GM23338 (cell line): ENCODE results near the gene ACSL6. TPM values are rescaled to one million over a fixed set of nuclear protein-coding genes. Genes with fewer than 3 reads are reported as not detected.

Experiments used
- ATAC-seq: fragments of 200-7000 bp; cut with Tn5 transposase; 3 replicates; pipeline ENCODE4 v1.9.1; 2020
- DNase-seq: peaks from one replicate; pipeline ENCODE4 v3.0.0-alpha.2; 2015; ENCODE audit warnings: low spot score
- H2AFZ ChIP-seq: fragments of 200-600 bp; sonication (generic); 2 replicates; pipeline ENCODE4 v1.8.0; 2016; ENCODE audit warnings: antibody characterized with exemption, mild to moderate bottlenecking, moderate library complexity
- H3F3A ChIP-seq: fragments of 200-600 bp; sonication (generic); replicated peaks from 2 replicates; pipeline ENCODE4 v1.8.0; 2017; ENCODE audit warnings: antibody characterized with exemption, mixed run types, low read depth
- H3K27ac ChIP-seq: fragments of 200-600 bp; sonication (generic); 2 replicates; pipeline ENCODE4 v1.6.1; 2016; ENCODE audit warnings: low read depth
- H3K27me3 ChIP-seq: fragments of 200-600 bp; sonication (generic); 2 replicates; pipeline ENCODE4 v1.8.0; 2016; ENCODE audit warnings: mild to moderate bottlenecking, mixed run types, moderate library complexity; ENCODE audit not compliant: insufficient read depth
- H3K36me3 ChIP-seq: fragments of 200-600 bp; sonication (generic); 2 replicates; pipeline ENCODE4 v1.8.0; 2016; ENCODE audit warnings: mild to moderate bottlenecking; ENCODE audit not compliant: insufficient read depth
- H3K4me1 ChIP-seq: fragments of 200-600 bp; sonication (generic); 2 replicates; pipeline ENCODE4 v1.8.0; 2016; ENCODE audit warnings: mild to moderate bottlenecking, moderate library complexity; ENCODE audit not compliant: insufficient read depth
- H3K4me2 ChIP-seq: fragments of 200-600 bp; sonication (generic); 2 replicates; pipeline ENCODE4 v1.7.1; 2017; ENCODE audit warnings: mixed run types
- H3K4me3 ChIP-seq: fragments of 200-600 bp; sonication (generic); 2 replicates; pipeline ENCODE4 v1.6.1; 2016; ENCODE audit warnings: mixed run types
- H3K79me2 ChIP-seq: fragments of 200-600 bp; sonication (generic); replicated peaks from 2 replicates; pipeline ENCODE4 v1.8.0; 2017; ENCODE audit warnings: mild to moderate bottlenecking; ENCODE audit not compliant: insufficient read depth
- H3K9me2 ChIP-seq: fragments of 200-600 bp; sonication (generic); 2 replicates; pipeline ENCODE4 v1.8.0; 2017; ENCODE audit not compliant: insufficient read depth
- H4K20me1 ChIP-seq: fragments of 200-600 bp; sonication (generic); replicated peaks from 2 replicates; pipeline ENCODE4 v1.8.0; 2017; ENCODE audit warnings: mild to moderate bottlenecking; ENCODE audit not compliant: insufficient read depth
- H3K27ac Mint-ChIP-seq: 2 replicates; pipeline ENCODE4 v1.8.0; 2020; ENCODE audit warnings: inconsistent platforms, mild to moderate bottlenecking, moderate library complexity, mixed read lengths
- H3K27me3 Mint-ChIP-seq: 3 replicates; pipeline ENCODE4 v1.8.0; 2022; ENCODE audit warnings: low read depth, mild to moderate bottlenecking, moderate library complexity, mixed read lengths, inconsistent platforms; ENCODE audit not compliant: insufficient read depth, poor library complexity
- H3K36me3 Mint-ChIP-seq: 3 replicates; pipeline ENCODE4 v1.8.0; 2021; ENCODE audit warnings: low read depth, mild to moderate bottlenecking, inconsistent platforms, moderate library complexity, mixed read lengths
- H3K4me1 Mint-ChIP-seq: 3 replicates; pipeline ENCODE4 v1.8.0; 2020; ENCODE audit warnings: mild to moderate bottlenecking, inconsistent platforms, mixed read lengths
- H3K4me3 Mint-ChIP-seq: 3 replicates; pipeline ENCODE4 v1.8.0; 2021; ENCODE audit warnings: moderate library complexity, mild to moderate bottlenecking, inconsistent platforms, mixed read lengths
- H3K9me3 Mint-ChIP-seq: 3 replicates; pipeline ENCODE4 v1.8.0; 2020; ENCODE audit warnings: moderate library complexity, mild to moderate bottlenecking, inconsistent platforms, mixed read lengths
- CREB1 ChIP-seq: fragments of 250-450 bp; sonication (Bioruptor Pico); IDR thresholded peaks from 2 replicates; pipeline ENCODE4 v1.5.0; 2020; ENCODE audit warnings: low read depth, mild to moderate bottlenecking, moderate library complexity
- EZH2phosphoT487 ChIP-seq: fragments of 200-600 bp; sonication (generic); IDR thresholded peaks from one replicate; pipeline ENCODE4 v1.8.1; 2018; ENCODE audit warnings: antibody characterized with exemption; ENCODE audit not compliant: unreplicated experiment
- JUNB ChIP-seq: IDR thresholded peaks from one replicate; pipeline ENCODE4 v1.6.1; 2016; ENCODE audit warnings: antibody characterized with exemption; ENCODE audit not compliant: unreplicated experiment
- ZNF114 ChIP-seq: fragments of 250-450 bp; sonication (Bioruptor Pico); IDR thresholded peaks from 2 replicates; pipeline ENCODE4 v1.5.0; 2020; ENCODE audit warnings: mild to moderate bottlenecking, moderate library complexity
- polyA plus RNA-seq: library from polyadenylated mRNA; unstranded; fragments of >200 nt; fragmentation: Nextera tagmentation; extraction: Ambion mirVana; gene quantifications from 2 replicates; pipeline ENCODE4 v1.2.1, GENCODE V29; 2016
- total RNA-seq: library from RNA; depleted of rRNA; stranded (reverse); fragments of >200 nt; shearing (Covaris generic); gene quantifications from 2 replicates; pipeline ENCODE4 v1.2.3, GENCODE V29; 2014
- TF ChIP-seq, protein P1 (sequence below): IDR thresholded peaks from 2 replicates; pipeline ENCODE4 v1.6.1; 2016; ENCODE audit warnings: antibody characterized with exemption
- TF ChIP-seq, protein P2 (sequence below): fragments of 250-450 bp; sonication (Bioruptor Pico); IDR thresholded peaks from 2 replicates; pipeline ENCODE4 v1.5.0; 2020; ENCODE audit warnings: mild to moderate bottlenecking, moderate library complexity
- TF ChIP-seq, protein P3 (sequence below), 2 experiments: fragments of 200-600 bp in 1 of 2; sonication (generic) in 1 of 2; conservative IDR thresholded peaks; 2 replicates each; pipeline versions ENCODE4 v1.5.1 to v1.6.1; 2016 to 2017; ENCODE audit warnings: antibody characterized with exemption in 2 of 2, low read depth in 2 of 2, mild to moderate bottlenecking in 2 of 2, moderate library complexity in 1 of 2

Gene ACSL6
- total and polyA plus RNA-seq, 2 experiments from 2014 or later: 0.76 to 3.6 TPM

DNA sequence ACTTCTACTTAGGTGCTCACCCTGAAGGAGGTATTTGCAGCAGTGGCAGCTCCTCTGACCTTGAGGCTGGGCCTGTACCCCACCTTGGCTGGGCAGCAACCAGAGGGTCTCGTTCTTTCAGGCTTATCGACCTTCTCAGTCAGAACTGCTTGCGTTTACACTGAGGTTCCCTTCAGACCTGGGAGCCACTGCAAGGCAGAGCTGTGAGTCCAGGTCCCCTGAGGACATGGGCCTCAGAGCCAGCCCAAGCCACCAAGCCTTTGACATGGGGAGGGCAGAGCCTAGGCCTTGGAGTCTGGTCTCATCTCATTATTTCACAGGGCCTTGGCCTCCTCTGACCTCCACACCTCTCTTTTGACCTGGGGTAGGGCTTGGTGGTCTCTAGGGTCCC, 13.7 kb downstream of the ACSL6 start:
- H3K27me3 Mint-ChIP-seq: peaks cover 9% of the 10 kb centered on the region
- no peak for DNase-seq
- TF ChIP-seq JUNB: no peak
- TF ChIP-seq, protein P1, sequence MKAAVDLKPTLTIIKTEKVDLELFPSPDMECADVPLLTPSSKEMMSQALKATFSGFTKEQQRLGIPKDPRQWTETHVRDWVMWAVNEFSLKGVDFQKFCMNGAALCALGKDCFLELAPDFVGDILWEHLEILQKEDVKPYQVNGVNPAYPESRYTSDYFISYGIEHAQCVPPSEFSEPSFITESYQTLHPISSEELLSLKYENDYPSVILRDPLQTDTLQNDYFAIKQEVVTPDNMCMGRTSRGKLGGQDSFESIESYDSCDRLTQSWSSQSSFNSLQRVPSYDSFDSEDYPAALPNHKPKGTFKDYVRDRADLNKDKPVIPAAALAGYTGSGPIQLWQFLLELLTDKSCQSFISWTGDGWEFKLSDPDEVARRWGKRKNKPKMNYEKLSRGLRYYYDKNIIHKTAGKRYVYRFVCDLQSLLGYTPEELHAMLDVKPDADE: no peak
- TF ChIP-seq EZH2phosphoT487: no peak
- TF ChIP-seq CREB1: no peak
- TF ChIP-seq, protein P2, sequence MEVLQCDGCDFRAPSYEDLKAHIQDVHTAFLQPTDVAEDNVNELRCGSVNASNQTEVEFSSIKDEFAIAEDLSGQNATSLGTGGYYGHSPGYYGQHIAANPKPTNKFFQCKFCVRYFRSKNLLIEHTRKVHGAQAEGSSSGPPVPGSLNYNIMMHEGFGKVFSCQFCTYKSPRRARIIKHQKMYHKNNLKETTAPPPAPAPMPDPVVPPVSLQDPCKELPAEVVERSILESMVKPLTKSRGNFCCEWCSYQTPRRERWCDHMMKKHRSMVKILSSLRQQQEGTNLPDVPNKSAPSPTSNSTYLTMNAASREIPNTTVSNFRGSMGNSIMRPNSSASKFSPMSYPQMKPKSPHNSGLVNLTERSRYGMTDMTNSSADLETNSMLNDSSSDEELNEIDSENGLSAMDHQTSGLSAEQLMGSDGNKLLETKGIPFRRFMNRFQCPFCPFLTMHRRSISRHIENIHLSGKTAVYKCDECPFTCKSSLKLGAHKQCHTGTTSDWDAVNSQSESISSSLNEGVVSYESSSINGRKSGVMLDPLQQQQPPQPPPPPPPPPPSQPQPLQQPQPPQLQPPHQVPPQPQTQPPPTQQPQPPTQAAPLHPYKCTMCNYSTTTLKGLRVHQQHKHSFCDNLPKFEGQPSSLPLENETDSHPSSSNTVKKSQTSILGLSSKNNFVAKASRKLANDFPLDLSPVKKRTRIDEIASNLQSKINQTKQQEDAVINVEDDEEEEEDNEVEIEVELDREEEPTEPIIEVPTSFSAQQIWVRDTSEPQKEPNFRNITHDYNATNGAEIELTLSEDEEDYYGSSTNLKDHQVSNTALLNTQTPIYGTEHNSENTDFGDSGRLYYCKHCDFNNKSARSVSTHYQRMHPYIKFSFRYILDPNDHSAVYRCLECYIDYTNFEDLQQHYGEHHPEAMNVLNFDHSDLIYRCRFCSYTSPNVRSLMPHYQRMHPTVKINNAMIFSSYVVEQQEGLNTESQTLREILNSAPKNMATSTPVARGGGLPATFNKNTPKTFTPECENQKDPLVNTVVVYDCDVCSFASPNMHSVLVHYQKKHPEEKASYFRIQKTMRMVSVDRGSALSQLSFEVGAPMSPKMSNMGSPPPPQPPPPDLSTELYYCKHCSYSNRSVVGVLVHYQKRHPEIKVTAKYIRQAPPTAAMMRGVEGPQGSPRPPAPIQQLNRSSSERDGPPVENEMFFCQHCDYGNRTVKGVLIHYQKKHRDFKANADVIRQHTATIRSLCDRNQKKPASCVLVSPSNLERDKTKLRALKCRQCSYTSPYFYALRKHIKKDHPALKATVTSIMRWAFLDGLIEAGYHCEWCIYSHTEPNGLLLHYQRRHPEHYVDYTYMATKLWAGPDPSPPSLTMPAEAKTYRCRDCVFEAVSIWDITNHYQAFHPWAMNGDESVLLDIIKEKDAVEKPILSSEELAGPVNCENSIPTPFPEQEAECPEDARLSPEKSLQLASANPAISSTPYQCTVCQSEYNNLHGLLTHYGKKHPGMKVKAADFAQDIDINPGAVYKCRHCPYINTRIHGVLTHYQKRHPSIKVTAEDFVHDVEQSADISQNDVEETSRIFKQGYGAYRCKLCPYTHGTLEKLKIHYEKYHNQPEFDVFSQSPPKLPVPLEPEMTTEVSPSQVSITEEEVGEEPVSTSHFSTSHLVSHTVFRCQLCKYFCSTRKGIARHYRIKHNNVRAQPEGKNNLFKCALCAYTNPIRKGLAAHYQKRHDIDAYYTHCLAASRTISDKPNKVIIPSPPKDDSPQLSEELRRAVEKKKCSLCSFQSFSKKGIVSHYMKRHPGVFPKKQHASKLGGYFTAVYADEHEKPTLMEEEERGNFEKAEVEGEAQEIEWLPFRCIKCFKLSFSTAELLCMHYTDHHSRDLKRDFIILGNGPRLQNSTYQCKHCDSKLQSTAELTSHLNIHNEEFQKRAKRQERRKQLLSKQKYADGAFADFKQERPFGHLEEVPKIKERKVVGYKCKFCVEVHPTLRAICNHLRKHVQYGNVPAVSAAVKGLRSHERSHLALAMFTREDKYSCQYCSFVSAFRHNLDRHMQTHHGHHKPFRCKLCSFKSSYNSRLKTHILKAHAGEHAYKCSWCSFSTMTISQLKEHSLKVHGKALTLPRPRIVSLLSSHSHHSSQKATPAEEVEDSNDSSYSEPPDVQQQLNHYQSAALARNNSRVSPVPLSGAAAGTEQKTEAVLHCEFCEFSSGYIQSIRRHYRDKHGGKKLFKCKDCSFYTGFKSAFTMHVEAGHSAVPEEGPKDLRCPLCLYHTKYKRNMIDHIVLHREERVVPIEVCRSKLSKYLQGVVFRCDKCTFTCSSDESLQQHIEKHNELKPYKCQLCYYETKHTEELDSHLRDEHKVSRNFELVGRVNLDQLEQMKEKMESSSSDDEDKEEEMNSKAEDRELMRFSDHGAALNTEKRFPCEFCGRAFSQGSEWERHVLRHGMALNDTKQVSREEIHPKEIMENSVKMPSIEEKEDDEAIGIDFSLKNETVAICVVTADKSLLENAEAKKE (CRISPR knock-in tag): no peak
- TF ChIP-seq ZNF114: no peak
- TF ChIP-seq, protein P3, sequence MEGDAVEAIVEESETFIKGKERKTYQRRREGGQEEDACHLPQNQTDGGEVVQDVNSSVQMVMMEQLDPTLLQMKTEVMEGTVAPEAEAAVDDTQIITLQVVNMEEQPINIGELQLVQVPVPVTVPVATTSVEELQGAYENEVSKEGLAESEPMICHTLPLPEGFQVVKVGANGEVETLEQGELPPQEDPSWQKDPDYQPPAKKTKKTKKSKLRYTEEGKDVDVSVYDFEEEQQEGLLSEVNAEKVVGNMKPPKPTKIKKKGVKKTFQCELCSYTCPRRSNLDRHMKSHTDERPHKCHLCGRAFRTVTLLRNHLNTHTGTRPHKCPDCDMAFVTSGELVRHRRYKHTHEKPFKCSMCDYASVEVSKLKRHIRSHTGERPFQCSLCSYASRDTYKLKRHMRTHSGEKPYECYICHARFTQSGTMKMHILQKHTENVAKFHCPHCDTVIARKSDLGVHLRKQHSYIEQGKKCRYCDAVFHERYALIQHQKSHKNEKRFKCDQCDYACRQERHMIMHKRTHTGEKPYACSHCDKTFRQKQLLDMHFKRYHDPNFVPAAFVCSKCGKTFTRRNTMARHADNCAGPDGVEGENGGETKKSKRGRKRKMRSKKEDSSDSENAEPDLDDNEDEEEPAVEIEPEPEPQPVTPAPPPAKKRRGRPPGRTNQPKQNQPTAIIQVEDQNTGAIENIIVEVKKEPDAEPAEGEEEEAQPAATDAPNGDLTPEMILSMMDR (conservative IDR thresholded peaks at IDR 0.05; ENCODE audit: low read depth in 2 of 2): no peak
- H3K27ac Mint-ChIP-seq: no peak overlapping the region
- Histone ChIP-seq H2AFZ (no peak overlapping the region), H3K79me2 (no peaks in the 10 kb centered on the region), H3K27me3 (no peaks in the 10 kb centered on the region), H3K4me2 (no peak overlapping the region), H3K4me3 (no peak overlapping the region), H3K9me2 (no peaks in the 10 kb centered on the region), H3K4me1 (peaks cover 15% of the 10 kb centered on the region), H3K27ac (no peak overlapping the region), H3F3A (no peaks in the 10 kb centered on the region), H3K36me3 (no peaks in the 10 kb centered on the region), H4K20me1 (no peaks in the 10 kb centered on the region)
- H3K4me1 Mint-ChIP-seq: peaks cover 30% of the 10 kb centered on the region
- no peaks in the 10 kb centered on the region for H3K36me3 Mint-ChIP-seq
- no peak overlapping the region for H3K4me3 Mint-ChIP-seq
- no peak for ATAC-seq
- no peaks in the 10 kb centered on the region for H3K9me3 Mint-ChIP-seq
